ENCODE results near the gene FBP2.
A peak's percentile ranks its signal among the peaks of the same experiment; 100 is the strongest.
"Not testable (repeated sequence)": the region's sequence is repeated elsewhere in the genome, so short reads cannot be mapped to it uniquely, and the experiment has no call there.

FBP2 gene

DNA sequence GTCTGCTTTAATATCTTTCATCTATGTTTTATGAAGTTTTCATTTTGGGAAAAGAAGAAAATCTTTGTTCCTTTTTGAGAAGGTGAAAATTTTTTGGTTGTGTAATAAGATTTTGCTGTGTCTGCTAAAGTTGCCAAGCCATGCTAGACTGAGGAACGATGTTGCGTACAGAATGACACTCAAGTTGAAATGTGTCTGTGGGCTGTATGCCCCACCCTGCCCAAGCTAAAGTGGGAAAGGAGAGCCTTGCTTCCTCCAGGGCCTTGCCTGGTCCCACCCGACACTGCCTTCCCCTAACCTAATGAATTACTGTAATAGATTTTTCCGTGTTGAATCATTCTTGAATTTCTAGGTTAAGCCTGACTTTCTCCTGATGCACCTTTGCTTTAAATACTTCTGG lies 36.2 kb downstream of the FBP2 start:
- DNase-seq, result no peak

- DNase-seq, result peak; percentile 69
Observed at GRCh38 chr9:94554439-94555331, 38.9 kb downstream of the FBP2 start, which contains the start of gene PCAT7. Gene PCAT7, plus strand, starts transcription at chr9:94555083.

DNA sequence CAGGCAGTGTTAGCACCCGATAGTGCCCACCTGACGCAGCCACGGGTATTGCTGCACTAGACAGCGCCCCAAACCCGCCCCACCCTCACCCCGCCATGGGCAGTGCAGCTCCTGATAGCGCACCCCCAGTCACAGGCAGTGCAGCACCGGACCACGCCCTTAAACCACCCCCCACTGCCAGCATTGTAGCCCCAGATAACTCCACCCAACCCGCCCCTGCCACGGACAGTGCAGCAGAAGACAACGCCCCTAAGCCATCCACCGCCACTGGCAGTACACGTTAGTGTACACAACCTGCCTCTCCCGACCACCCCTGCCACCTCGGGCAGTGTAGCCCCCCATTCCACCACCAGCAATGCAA lies 39.6 kb downstream of the FBP2 start:
- DNase-seq, result no peak

DNA sequence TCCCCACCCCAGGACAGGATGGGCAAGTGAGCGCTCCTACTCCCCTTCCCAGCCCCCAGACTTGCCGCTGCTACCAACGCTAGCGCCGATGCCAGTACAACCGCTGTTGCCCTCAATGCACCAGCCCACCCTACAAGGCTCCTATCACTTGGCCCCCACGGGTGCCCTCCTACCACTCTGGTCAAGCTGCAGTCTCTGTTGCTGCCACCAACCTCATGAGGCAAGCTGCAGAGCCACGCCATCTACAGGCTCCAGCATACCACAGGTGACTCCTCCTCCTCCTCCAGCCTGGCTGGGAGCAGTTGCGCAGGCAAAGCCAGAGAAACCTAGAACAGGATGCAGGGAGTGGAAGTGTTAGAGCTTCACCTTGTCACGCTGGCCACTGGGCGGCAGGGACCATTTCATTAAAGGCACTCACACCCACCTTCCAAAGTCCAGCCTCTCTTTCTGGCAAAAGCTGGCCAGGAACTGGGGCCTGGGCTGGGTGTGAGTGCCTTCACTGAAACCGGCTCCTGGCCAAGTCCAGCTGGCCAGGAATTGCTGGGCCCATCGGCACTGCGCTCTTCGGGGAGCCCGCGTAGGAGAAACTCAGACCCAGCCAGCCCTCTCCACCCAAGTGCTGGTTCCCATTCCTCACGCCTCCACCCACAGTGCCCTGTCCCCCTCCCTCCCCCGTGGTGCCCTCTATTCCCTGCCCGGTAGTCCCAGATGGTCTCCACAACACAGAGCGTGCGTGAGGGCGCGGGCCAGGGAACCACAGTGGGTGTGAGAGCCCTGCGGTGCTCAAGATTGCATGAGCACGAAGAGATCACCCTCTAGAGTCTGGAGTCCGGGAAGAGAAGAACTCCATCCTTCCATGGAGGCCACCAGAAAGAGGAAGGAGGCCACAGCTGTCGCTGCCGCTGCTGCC lies 40.3 kb downstream of the FBP2 start:
- no peak for DNase-seq

DNA sequence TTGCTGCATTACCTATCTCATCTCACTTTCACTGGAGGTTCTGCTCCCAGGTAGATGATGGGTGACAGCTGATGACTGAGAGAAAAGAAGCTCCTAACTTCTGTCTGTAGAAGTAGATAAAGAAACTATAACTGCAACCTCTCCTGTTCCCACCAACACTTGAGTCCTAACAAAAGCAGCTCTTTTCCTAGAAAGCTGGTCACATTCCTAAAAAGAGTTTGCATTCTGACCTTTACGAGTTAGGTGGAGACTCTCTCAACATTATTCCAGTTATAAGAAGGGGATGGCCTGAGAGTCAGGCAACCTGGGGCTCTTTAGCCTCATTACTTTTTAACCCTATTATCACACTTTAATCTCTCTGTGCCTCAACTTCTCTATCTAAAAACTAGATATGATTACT lies 47.7 kb downstream of the FBP2 start:
- DNase-seq, result no peak

DNA sequence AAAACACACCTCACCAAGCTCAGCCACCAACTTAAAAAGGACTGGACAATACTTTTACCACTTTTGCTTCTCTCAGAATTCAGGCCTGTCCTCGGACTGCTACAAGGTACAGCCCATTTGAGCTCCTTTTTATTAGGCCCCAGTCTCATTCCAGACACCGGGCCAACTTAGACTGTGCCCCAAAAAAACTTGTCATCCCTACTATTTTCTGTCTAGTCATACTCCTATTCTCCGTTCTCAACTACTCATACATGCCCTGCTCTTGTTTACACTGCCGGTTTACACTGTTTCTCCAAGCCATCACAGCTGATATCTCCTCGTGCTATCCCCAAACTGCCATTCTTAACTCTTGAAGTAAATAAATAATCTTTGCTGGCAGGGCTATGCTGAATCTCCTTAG lies 49.3 kb downstream of the FBP2 start:
- DNase-seq, result not testable (repeated sequence)

GRCh38 chr9:94538908-94539307 lies 54.7 kb downstream of the FBP2 start:
- DNase-seq, result no peak

DNA sequence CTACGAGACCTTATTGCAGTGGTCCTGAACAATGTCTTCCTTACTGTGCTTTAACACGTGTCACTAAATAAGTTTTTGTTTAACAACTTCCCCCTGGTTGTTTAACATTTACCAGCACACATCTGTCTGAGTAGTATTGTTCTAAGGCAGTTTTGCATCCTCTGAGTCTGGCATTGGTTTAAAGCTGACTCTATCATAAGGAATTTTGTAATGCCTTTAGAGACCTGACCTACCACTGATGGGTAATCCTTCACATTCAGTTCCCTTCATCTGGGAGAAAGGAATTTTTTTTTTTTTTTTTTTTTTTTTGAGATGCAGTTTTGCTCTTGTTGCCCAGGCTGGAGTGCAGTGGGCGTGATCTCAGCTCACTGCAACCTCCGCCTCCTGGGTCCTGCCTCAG lies 58.7 kb downstream of the FBP2 start:
- no peak for DNase-seq

DNA sequence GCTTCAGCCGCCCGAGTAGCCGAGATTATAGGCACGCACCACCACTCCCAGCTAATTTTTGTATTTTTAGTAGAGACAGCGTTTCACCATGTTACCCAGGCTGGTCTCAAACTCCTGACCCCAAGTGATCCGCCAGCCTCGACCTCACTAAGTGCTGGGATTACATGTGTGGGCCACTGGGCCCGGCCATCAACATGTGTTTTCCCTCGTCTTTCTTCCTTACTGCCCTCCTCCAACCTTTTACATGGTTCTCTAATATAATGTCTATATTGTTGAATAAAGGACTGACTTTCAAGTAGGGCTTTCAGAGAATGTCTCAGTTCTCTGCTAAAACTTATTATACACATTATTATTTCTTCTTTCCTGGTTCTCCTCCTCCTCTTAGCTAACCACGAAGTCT lies 60.0 kb downstream of the FBP2 start:
- no peak for DNase-seq

DNA sequence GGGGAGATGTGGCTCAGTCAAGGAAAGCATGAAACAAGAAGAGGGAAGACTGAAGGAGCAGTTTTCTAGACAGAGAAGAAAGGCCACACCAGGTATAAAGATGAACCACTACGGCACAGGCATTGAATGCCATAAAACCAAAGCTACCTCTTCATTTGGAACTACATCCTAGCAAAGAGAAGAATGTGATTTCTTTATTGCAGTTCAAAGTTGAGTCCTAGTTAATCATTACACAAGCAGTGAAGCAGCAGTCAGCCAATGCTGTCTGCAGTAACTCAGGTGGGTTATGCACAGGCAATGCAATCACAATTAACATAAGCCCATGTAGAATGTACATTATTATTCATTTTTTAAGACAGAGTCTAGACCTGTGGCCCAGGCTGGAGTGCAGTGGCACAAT lies 60.5 kb downstream of the FBP2 start:
- no peak for DNase-seq

DNA sequence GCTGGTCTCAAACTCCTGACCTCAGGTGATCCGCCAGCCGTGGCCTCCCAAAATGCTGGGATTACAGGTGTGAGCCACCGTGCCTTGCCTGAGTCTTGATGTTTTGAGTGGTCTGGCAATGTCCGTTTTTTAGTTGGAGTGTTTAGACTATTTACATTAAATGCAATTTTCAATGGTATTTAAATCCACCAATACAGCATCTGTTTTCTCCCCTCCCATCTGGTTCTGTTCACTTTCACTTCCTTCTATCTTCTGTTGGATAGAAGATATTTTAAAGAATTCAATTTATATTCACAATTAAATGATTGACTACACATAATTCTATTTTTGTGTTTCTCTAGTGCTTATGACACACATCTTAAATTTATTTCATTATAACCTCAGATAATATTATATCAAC lies 64.7 kb downstream of the FBP2 start:
- DNase-seq, result no peak

DNA sequence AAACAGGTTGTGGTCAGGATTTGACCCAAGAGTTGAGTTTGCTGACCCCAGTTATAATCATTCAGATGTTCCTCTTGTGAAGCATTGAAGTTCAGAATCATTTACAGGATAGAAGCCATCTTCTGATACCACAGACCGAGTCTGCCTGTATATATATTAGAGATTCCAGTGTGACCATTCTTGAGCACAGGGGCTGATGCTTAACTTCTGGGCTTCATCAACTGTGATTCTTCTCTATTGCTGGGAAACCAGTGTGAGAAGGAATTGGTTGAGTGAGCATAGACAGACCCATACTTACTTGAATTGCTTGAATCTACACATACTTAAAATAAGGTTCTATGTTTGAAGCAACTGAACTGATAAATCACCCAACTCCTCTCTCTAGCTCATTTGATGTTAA lies 66.7 kb downstream of the FBP2 start:
- DNase-seq, result no peak

GRCh38 chr9:94526271-94526670 lies 67.4 kb downstream of the FBP2 start:
- DNase-seq, result no peak

- no peak for DNase-seq
Observed at GRCh38 chr9:94525396-94526035, 68.1 kb downstream of the FBP2 start.

DNA sequence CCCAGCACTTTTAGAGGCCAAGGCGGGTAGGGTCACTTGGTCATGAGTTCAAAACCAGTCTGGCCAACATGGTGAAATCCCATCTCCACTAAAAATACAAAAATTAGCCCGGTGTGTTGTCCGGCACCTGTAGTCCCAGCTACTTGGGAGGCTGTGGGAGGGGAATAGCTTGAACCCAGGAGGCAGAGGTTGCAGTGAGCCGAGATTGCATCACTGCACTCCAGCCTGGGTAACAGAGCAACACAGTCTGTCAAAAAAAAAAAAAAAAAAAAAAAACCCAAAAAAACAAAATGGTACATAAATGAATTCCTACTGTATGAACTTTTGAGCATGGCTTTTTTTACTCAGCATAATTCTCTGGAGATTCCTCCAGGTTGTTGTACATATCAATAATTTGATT lies 76.4 kb downstream of the FBP2 start:
- DNase-seq, result no peak

GRCh38 chr9:94514722-94515121 lies 78.9 kb downstream of the FBP2 start:
- no peak for DNase-seq

GRCh38 chr9:94511955-94512265 lies 81.7 kb downstream of the FBP2 start:
- DNase-seq, result no peak

GRCh38 chr9:94511134-94511954 lies 82.3 kb downstream of the FBP2 start:
- DNase-seq, result no peak
